GM21786 (cell line): Measurements from ENCODE around the gene PHETA2.

Source experiments
- ATAC-seq: cut with Tn5 transposase; IDR thresholded peaks from one replicate; pipeline ENCODE4 v1.9.1; 2021; ENCODE audit not compliant: unreplicated experiment

The PHETA2 gene, protein sequence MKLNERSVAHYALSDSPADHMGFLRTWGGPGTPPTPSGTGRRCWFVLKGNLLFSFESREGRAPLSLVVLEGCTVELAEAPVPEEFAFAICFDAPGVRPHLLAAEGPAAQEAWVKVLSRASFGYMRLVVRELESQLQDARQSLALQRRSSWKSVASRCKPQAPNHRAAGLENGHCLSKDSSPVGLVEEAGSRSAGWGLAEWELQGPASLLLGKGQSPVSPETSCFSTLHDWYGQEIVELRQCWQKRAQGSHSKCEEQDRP

DNA sequence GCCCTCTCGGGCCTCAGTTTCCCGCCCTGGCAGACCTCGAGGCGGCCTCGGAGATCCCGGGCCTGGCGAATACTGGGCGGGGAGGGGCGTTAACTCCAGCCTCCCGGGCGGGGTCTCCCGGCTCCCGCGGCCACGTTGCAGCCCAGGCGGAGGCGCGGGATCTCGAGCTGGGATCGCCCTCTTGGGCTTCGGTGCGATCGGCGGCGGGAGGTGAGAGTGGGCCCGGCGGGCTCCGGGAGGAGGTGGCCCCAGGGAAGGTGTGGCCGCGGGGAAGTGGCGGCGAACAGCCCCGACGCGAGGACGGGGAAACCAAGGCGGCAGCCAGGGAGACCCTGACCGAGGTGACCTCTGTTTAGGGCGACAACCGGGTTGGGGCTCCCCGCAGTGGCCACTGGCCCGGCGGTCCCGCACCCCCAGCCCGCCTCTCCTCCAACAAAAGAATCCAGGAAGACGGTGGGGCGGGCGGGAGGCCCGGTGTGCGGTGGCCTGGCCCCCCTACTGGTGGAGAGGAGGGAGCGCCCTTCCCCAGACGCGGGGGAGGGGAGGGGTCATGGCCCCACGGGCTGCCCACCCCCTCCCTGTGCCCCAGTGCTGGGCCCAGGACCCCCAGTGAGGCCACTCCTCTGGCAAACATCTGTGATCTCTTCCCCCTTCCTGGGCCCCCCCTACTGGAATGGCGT lies at the start of gene PHETA2:
TSS of gene PHETA2 (plus strand) at position 117 of the 680 bp plus-strand sequence. CDS start 3,046 bp downstream, outside the sequence.
- no peak for ATAC-seq

DNA sequence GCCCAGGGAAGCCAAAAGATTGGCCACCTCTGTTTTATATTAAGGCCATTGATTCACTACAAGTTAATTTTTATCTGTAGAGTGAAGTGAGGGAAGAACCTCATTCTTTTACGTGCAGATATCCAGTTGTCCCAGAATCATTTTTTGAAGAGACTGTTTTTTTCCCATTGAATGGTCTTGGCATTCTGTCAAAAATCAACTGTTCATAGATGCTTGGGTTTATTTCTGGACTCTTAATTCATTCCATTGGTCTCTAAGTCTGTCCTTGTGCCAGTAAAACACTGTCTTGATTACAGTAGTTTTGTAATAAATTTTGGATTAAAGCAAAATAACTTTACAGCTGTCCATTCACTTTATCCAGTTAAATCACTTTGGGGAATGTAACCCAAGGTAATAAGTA lies 48.6 kb upstream of the PHETA2 start:
- ATAC-seq = no peak

DNA sequence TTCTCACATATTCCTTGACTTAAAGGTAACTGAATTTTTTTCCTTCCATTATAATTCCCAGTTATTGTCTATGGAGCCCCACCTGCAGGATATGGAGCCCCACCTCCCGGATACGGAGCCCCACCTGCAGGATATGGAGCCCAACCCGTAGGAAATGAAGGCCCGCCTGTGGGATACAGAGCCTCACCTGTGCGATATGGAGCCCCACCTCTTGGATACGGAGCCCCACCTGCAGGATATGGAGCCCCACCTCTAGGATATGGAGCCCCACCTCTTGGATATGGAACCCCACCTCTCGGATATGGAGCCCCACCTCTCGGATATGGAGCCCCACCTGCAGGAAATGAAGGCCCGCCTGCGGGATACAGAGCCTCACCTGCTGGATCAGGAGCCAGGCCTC lies 47.3 kb upstream of the PHETA2 start:
- ATAC-seq = no peak

DNA sequence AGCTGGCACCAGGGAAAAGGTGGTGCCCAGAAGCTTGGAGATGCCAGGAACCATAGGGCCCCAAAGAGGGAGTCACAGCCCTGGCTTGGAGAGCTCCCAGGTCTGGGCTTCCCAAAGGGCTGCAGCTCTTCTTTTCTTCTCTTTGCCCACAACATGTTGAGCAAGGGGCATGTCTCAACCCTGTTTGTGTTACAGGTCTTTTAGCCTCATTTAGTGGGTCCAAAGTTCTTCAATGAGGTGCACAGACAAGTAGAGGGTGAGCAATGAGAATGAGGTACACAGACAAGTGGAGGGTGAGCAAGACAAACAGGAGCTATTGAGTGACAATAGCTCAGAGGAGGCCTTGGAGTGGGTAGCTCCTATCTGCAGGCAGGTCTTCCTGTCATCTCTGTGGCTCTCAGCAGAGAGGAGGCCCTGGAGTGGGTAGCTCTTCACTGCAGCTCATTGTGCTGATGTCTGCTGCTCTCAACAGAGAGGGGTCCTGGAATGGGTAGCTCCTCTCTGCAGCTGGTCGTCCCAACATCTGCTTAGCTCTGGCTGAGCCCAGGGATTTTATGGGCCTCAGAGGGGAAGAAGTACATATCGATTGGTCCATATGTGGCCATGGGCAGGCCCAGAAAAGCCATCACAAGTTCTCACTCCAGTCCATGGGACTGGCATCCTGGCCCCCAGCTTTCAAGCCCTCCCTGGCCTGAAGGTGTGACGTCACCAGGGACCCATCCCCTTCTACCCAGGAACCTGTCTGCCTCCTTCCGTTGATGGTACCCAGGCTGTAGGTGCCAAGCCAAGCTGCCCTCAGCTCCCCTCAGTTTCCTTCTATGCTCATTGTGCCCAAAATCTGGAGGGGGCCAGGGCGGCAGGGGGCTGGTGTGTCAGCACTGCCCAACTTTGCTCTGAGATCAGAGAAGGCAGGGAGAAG lies 40.5 kb upstream of the PHETA2 start:
- ATAC-seq = no peak

DNA sequence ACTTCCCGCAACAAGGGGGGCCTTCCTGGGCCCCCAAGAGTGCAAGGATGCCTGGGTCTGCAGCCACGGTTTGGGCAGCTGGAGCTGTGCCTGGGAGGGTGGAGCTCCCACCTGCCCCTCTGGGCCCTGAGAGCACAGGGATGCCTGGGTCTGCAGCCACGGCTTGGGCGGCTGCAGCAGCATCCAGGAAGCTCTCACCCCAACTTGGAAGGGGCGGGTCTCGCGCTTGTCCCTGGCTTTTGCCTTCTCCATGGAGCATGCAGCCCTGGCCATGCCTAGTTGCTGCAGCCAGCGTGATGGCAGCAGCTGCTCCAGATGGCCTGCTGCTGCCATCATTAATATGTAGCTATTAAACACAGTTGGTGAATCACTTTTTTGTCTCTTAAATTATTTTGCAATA lies 38.8 kb upstream of the PHETA2 start:
- no peak for ATAC-seq

DNA sequence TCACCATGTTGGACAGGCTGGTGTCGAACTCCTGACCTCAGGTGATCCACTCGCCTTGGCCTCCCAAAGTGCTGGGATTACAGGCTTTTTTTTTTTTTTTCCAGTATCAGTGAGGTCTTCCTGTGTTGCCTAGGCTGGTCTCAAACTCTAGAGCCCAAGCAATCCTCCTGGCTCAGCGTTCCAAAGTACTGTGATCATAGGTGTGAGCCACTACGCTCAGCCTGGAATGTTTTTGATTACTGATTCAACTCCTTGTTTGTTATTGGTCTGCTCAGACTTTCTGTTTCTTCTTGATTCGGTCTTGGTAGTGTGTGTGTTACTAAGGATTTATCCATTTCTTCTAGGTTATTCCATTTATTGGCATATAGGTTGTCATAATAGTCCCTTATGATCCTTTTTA lies 34.8 kb upstream of the PHETA2 start:
- no peak for ATAC-seq

DNA sequence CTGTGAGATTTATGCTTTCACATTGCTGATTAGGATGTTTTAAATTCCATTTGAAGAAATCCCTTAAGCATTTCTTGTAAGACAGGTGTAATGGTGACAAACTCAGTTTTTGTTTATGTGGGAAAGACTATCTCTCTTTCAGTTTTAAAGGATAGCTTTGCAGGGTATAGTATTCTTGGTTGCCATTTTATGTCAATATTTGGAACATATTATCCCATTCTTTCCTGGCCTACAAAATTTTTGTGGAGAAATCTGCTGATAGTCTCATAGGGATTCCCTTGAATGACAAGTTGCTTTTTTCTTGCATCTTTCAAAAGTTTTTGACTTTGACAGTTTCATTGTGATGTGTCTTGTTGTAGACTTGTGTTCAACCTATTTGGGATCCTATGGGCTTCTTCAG lies 32.3 kb upstream of the PHETA2 start:
- no peak for ATAC-seq

DNA sequence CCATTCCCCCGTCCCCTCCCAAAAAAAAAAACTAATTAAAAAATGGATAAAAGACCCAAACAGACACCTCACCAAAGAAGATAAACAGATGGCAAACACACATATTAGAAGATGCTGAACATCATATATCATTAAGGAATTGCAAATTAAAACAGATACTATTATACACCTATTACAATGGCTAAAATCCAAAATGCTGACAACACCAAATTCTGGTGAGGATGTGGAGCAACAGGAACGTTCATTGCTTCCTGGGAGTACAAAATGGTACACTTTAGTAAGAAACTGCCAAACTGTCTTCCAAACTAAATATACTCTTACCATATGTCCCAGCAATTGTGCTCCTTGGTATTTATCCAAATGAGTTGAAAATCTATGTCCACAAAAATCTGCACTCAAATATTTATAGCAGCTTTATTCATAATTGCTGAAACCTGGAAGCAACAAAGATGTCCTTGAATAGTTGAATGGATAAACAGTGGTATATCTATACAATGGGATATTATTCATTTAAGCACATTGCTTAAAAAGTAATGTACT lies 23.3 kb upstream of the PHETA2 start:
- no peak for ATAC-seq

DNA sequence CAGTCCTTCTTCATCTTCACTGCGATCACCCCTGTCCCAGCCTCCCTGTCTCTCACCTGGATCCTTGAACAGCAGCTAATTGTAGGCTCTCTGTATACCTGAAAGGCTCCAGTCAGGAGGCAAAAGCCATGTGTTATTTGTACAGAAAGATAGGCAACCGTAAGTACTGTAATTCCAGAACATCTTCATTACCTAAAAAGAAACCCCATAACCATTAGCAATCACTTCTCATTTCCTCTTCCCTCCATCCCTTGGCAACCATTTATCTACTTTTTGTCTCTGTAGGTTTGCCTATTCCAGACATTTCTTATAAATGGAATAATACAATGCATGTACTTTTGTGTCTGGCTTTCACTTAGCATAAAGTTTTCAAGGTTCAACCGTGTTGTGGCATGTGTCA lies 21.3 kb upstream of the PHETA2 start:
- ATAC-seq = no peak

DNA sequence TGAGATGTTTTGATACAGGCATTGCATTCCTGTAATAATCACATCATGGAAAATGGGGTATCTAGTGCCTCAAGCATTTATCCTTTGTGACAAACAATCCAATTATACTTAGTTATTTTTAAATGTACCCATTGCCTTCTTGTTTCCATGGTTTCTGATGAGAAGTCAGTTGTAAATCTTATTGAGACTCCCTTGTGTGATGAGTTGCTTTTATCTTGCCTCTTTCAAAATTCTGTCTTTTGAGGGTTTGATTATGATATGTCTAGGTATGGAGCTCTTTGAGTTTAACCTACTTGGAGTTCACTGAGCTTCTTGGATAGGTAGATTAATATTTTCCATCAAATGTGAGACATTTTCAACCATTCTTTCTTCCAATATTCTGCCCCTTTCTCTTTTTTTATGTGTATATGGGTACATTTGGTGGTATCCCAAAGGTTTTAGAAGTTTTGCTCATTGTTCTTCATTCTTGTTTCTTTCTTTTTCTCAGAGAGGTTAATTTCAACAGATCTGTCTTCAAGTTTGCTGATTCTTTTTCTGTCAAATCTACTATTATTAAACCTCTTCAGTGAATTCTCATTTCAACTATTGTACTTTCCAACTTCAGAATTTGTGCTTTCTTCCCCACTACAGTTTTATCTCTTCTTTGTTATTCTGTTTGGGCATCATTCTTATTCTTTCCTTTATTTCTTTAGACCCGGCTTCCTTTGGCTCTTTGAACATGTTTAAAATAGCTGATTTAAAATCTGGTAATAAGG lies 17.1 kb upstream of the PHETA2 start:
- ATAC-seq = no peak

DNA sequence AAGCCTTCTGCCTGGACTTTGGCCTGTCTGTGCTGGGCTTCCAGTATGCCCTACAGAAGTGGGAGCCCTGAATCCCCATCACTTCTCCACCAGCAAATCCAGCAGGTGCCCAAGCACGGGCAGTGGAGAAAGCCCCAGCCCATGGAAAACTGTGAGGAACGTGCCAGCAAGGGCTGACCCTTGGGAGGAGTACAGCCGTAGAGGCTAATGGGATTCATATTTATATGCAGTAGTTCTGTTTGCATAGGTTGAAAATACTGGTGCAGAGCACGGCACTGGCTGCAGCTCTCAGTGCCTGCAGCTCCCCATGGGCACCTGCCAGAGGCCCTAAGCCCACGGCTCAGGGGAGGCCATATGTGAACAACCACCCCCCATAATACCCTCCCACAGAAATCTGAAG lies 13.6 kb upstream of the PHETA2 start:
- ATAC-seq = no peak

DNA sequence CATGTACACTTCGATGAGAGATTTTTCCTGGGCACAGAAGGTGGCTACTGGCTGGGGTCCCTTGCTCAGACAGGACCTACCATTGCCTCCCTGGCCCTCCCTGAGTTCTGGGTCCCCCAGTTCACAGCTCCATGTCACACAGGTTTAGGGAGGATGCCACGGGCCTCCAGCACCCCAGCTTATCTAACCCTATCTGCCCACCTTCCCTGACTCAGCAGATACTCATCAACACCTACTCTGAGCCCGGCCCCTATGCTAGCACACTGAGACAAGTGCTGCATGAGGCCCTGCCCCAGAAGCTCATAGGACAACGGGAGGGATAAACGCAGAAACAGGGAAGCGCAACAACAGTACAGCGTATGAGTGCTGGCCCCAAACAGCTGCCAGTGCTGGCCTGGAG lies 13.0 kb upstream of the PHETA2 start:
- no peak for ATAC-seq

DNA sequence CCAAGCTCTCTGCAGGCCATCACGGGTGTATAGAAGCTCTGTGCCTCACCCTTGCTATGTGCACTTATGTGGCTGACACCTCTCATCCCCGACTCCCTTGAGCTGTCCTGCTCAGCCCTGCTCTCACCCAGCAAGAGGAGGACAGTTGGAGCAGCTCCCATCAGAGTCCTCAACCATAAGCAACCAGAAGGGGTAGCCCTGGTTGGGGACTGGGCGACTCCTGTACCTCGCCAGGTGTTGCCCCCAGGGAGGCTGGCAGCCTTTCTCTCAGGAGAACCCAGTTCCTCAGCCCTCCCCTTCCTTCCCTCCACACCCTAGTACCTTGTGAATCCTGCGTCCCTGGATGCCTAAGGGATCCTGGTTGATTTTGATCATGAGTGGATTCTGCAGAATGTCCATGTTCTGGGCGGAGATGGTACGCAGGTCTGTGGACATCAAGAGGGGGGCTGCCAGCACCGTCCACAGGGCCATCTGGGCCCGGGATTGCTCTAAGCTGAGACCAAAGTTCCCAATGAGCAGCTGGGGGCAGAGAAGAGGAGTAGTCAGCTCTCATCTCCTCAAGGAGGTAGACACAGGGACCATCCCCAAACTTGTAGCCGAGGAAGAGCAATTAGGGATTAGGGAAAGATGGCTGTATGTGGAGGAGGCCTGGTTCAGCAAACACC lies 11.4 kb upstream of the PHETA2 start:
- no peak for ATAC-seq

DNA sequence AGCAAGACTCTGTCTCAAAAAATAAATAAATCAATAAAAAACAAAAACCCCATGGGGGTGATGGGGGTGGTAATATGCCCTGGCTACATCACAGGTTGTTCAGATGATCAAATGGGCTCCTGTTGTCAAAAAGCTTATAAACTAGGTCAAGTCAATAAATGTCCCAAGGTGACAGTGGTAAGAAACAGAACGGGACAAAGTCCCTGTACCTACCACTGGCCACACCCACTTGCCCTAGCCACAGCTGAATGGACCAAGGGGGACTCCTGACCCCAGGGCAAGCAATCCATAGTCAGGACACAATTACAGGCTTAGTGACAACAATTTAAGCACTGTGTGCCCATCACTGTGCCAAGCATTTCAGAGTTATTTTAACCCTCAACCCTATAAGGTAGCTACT lies 9.4 kb upstream of the PHETA2 start:
- no peak for ATAC-seq

DNA sequence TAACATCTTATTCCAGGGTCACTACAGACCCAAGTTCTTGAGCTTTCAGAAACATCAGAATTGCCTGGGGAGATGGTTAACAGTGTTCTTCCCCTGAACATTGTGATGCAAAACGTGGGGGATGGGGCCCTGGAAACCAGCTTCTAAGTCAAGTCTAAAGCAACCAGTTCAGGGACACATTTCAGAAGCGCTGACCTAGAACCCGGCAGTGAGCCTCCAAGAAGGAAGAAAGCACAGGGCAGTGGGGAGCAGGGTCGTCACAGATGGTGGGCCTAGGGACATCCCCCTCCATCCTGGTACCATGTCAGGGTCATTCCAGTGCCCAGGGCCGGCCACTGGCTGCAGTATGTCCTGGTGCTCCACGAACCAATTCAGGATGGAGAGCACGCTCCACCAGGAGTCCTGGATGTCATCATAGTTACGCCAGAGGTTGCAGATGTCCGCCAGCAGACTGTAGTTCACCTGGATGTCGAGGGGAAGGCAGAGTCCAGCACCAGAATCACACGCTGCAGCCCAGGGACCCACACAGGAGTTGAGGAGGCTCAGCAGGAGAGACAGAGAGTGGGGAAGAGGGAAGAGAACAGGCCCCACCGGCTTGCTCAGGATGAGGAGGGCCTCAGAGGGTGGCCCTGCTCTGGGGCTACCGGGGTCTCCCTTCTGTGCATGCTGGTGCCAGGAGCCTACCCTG lies 8.5 kb upstream of the PHETA2 start:
- ATAC-seq = no peak

DNA sequence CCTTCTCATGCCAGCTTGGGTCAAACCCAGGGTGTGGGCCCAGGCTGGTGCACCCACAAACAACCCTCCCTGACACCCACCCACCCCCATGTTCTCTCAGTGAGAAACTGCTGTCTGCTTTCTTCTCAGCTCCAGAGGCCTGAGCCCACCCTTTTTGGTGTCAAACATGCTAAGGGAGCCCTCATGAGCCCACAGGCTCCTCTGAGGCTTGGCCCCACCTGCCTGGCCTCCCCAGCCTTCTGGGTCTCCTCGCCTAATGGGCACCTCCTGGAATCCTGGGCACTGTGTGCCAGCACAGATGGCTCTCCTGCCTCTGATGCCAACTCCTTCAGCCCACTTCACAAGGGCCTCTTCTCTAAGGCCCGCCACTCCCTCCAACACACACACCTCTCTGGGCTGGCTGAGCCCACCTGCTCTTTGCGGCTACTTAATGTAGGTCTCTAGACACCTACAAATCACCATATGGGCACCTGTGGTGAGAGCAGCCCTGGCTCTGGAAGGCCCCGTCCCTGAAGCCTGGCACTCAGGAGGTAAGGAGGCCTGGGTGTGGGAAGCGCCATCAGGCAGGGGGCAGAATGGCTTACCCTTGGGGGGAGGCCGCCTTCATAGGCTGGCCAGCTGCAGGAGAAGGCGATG lies 7.8 kb upstream of the PHETA2 start:
- ATAC-seq = no peak

DNA sequence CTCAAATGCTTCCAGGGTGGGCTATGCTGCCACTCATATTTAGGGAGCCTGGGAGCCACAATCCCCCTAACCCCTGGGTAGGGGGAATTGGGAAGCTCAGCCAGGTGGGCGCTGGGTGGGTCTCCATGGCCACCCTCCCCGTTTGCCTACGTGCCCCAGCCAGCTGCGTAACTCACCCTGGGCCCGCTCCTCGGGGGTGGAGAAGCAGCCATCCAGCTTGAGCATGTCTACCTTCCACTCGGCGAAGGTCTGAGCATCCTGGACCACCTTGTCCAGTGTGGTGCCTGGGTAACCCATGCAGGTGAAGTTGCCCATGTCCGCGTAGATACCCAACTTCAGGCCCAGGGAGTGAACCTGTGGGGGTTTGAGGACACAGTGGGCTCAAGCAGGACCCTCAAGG lies 7.1 kb upstream of the PHETA2 start:
- no peak for ATAC-seq

DNA sequence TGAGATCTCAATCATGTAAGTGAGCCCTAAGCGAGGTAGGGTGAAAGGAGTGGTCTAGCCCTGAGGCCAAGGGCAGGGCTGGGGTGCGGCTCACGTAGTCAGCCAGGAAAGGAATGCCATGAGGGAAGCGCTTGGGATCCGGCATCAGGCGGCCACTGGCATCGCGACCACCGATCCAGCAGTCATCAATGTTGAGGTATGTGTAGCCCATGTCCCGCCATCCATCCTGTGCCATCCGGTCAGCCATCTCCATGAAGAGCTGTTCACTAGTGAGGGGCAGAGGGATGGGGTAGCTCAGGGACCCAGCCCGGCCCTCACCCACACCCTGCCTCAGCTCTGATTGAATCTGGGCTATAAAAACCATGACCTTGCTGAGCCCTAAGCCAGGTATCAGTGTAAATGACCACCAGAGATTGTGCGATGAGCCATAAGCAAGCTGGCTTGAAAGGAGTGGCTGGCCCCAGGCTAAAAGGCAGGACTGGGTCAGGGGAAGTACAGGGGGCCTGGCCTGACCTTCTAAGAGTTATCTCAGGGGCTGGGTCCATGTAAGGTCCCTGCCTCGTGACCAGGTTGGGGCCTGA lies 6.3 kb upstream of the PHETA2 start:
- ATAC-seq = no peak

DNA sequence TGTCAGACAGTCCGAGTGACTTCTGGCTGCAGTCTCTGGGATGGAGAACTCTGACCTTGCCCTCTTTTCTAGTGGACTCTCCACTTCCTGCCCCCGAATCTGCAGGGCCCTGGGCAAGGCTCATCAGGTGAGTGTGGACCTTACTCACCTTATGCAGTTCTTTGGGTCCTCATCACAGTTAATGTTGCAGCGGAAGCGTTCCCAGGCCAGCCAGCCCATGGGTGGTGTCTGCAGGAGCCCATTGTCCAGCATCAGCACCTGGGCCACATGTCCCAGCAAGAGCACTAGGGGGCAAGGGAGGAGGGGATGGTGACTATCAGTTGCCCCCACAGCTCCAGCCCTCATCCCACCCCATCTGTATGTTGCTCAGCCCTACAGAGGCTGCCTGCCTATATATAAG lies 5.8 kb upstream of the PHETA2 start:
- ATAC-seq = no peak
